GM21737 (cell line): ENCODE results near the gene RCSD1.

Experiments
- ATAC-seq: cut with Tn5 transposase; IDR thresholded peaks from one replicate; pipeline ENCODE4 v1.9.1; 2021; ENCODE audit warnings: mild to moderate bottlenecking, moderate library complexity; ENCODE audit not compliant: unreplicated experiment

The RCSD1 gene

GRCh38 chr1:167640051-167640450 lies 10.0 kb downstream of the RCSD1 start:
- ATAC-seq: no peak

GRCh38 chr1:167641786-167642500 lies 11.9 kb downstream of the RCSD1 start:
- no peak for ATAC-seq

GRCh38 chr1:167642501-167642826 lies 12.4 kb downstream of the RCSD1 start:
- no peak for ATAC-seq

GRCh38 chr1:167643441-167643840 lies 13.4 kb downstream of the RCSD1 start:
- ATAC-seq: no peak

- ATAC-seq: no peak
Measured at GRCh38 chr1:167644551-167644950, 14.5 kb downstream of the RCSD1 start.

- ATAC-seq: no peak
Measured at GRCh38 chr1:167645140-167645541, 15.1 kb downstream of the RCSD1 start.

GRCh38 chr1:167645625-167646414 lies 15.8 kb downstream of the RCSD1 start:
- ATAC-seq: no peak

DNA sequence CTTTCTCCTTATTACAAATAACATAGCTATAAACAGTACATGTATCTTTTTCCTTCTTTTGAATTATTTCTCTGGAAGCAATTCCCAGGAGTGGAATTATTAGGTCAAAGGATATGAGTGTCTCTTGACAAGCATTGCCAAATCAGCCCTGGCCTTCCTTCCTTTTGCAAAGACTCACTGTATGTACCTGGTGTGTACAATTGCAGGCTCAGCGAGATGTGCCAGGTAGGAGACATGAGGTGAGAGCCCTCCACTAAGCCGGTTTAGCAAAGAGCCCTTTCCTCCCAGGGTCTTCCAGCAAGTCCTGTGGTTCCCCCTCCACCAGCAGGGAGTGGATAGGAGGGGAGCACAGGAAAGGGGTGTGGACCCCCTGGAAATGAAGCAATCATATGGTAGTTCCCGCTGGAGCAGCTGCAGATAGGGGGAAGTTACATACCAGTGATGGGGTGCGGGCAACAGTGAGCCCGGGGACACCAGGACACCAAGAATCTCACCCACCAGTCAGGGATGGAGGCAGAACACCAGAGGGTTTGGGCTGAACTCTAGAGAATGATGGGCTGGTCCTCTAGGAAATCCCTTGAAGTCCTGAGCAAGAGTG lies 18.3 kb downstream of the RCSD1 start:
- ATAC-seq: no peak

GRCh38 chr1:167648978-167649744 lies 19.1 kb downstream of the RCSD1 start:
- ATAC-seq: no peak

- peak; percentile 77 for ATAC-seq
Measured at GRCh38 chr1:167650269-167651160, 20.5 kb downstream of the RCSD1 start.

DNA sequence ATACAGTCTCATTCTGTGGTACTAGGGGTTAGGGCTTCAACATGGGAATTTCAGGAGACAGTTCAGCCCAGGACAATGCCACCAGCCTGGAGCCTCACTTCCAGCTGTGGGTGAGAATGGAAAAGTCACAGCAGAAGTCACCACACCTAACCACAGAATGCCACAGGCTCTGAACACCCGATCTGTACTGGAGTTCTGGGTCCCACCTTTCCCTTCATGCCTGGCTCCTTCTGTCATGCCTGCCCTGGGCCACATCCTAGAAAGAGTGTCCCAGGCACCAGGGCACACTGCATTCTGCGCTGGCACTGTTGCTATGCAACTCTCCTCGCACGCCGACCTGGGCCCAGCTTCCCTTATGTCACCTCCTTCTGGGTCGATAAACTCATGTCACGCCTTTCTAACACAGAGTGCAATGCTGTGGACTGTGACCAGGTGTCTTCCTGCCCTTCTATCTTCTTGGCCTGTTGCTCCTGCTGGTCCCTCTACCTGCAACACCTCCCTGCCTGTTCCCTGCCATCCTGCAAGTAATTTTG lies 21.2 kb downstream of the RCSD1 start:
- no peak for ATAC-seq

DNA sequence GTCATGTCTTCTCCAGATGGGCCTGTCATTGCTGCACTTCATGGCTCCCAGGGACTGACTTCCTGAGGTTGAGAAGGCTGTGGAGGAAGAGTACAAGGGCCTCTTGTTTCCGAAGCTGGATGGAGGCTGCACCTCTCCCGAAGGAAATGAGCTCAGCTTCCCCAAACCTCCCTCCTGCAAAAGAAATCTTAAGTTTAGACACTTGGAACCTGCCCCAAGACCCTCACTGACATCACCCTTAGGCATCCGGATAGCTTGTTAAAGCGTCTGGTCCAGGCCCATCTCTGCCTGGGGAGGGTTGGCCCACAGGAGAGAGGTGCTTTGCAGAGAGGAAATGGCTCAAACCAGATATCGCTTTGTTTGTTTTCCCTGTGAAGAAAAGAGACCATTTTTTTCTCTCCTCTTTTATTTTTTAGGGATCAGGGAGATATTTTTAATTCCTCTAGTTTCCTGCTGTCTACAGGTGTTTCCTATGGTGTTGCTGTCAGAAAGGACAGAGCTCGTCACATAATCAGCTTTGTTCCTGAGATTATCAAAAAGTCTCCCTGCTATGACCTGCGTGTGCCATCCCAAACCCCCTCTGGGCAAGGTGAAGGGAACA lies 25.0 kb downstream of the RCSD1 start:
- no peak for ATAC-seq

GRCh38 chr1:167656657-167657056 lies 26.6 kb downstream of the RCSD1 start:
- no peak for ATAC-seq

DNA sequence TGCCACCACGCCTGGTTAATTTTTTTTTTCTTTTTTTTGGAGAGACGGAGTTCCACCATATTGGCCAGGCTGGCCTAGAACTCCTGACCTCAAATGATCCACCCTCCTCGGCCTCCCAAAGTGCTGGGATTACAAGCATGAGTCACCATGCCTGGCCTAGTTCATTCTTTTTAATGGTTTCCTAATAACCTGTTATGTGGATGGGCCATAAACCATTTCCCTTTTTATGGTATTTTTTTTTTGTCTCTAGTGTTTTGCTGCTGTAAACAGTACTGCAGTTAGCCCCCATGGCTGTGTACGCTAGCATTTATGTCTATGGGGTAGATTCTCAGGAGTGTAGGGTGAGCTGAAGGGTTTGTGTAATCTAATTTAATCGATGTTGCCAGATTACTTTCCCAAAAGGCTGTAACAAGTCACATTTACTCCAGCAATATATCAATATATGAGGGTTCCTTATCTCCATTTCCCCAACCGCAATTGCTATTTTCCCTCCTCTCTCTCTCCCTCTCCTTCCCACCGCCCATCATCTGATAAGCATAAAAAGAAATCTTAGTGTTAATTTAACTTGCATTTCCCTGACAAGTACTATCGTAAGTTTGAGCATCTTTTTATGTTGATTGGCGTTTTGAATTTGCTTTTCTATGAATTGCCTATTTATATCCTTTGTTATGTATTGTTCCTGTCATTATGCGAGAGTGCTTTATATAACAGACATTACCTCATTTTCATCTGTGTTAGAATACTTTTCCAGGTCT lies 28.7 kb downstream of the RCSD1 start:
- no peak for ATAC-seq

- ATAC-seq: no peak
Measured at GRCh38 chr1:167659450-167659849, 29.4 kb downstream of the RCSD1 start.

DNA sequence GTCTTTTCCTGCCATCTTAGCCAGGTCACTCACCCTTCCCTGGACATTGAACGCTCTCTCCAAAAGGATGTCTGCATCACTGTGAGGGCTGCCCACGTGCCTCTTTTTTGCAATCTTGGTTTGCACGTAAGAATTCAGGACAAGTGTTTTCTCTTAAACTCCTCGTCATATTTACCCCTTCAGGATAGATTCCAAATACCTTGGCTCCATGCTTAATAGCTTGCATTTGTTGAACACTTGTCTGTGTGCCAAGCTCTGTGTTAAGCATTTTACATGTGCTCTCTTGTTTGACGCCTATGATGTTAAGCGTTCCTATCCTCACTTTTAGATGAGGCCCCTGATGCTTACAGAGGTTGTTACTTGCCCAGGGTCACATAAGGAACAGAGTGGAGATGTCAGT lies 29.8 kb downstream of the RCSD1 start:
- ATAC-seq: no peak

DNA sequence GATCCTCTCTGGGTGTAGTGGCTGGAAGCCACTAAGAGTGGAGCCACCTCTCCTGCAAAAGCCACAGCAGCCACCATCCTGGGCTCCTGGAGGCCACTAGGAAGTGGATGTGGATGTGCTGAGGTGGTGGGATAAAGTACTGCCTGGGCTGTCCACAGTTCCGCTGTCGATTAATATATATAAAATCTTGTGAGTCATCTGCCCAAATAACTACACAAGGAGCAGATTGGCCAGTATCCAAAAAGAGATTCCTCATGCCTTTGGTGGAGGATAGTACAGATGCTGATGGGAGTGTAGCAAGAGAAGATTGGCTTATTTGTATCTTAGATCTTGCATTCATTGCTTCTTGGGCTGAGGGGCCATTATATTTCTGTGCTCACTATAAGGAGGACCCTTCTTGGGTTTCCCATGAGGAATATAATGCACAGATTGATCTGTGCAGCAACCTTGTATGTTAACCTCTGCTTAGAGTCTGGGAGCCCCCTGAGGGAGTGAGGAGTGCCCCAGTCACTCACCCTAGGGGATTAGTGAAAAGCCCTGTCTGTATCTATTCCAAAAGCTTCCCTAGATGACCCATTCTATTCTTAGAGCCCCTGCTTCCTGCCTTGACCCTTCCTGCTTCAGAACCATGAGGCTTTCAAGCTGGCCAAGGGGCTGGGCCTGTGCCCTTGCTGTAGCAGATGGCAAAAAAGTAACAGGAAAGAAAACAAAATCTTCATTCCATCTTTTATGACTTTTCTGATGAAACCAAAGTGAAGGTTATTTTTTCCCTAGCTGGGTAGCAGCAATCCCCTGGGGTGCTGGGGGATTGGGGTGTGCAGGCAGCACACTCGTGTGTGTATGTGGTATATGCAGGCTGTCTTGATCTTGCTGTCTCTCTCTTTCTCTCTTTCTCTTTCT lies 31.7 kb downstream of the RCSD1 start:
- ATAC-seq: no peak
